Measurements from ENCODE around the gene DNASE1L2.

- TF ChIP-seq CTCF (IDR thresholded peaks at IDR 0.05; ENCODE audit: low read depth, low read length, missing input control) (no peak), REST (IDR thresholded peaks at IDR 0.05) (no peak), RAD21 (IDR thresholded peaks at IDR 0.05) (no peak), TAF1 (conservative IDR thresholded peaks at IDR 0.05) (no peak), JUND (IDR thresholded peaks at IDR 0.05) (no peak), RXRA (IDR thresholded peaks at IDR 0.05) (no peak), HNF4A (conservative IDR thresholded peaks at IDR 0.05) (no peak), ATF3 (IDR thresholded peaks at IDR 0.05) (no peak), NR2F2 (IDR thresholded peaks at IDR 0.05) (no peak), YY1 (IDR thresholded peaks at IDR 0.05) (no peak), MAX (IDR thresholded peaks at IDR 0.05) (no peak), SP1 (IDR thresholded peaks at IDR 0.05) (no peak)
Observed at GRCh38 chr16:2199095-2199494, 37.1 kb upstream of the DNASE1L2 start.

Data from liver (tissue), 3 donors.